ENCODE measurements around the gene CCDC170. TPM values are rescaled to one million over a fixed set of nuclear protein-coding genes. Genes with fewer than 3 reads are reported as not detected.

Gene CCDC170
- polyA plus RNA-seq, 1 of the 3 experiments (the other 2 are of a cell fraction) = not detected

GRCh38 chr6:151616600-151616999 is 122.8 kb downstream of the CCDC170 start:
- no peaks in the 10 kb centered on the region for H3K9me2 ChIP-seq
- 19% methylated on average over 2 of the region's 2 CpGs for WGBS (ENCODE audit: low lambda C conversion rate)
- no peaks in the 10 kb centered on the region for H3K4me1 ChIP-seq (ENCODE audit: control insufficient read depth in 1 of 2, insufficient read depth in 2 of 2, low read depth in 1 of 2, low read length in 1 of 2)
- DNase-seq = no peak
- no peaks in the 10 kb centered on the region for H3K36me3 ChIP-seq (replicated peaks in 1 of 2; ENCODE audit: control insufficient read depth in 1 of 2, insufficient read depth in 2 of 2, low read length in 1 of 2)
- no peak overlapping the region for H3K9ac ChIP-seq
- H3F3A ChIP-seq (replicated peaks; ENCODE audit: insufficient read depth) = no peaks in the 10 kb centered on the region
- ChIA-PET CTCF (interaction anchor here (1.2 kb wide), 1 partner anchor 32 kb away, joined by 3 read pairs; no protein-coding TSS in a partner anchor), POLR2A (no interaction called here)
- no peaks in the 10 kb centered on the region for H3K79me2 ChIP-seq (ENCODE audit: insufficient read depth)
- H3K27ac ChIP-seq (ENCODE audit: low read depth in 2 of 2, low read length in 1 of 2) = no peak overlapping the region
- H3K9me3 ChIP-seq = no peaks in the 10 kb centered on the region
- H4K20me1 ChIP-seq (ENCODE audit: insufficient read depth) = no peaks in the 10 kb centered on the region
- H3K4me3 ChIP-seq (ENCODE audit: low read depth in 2 of 2, low read length in 1 of 2) = no peak overlapping the region
- H3K4me2 ChIP-seq = no peak overlapping the region
- H3K27me3 ChIP-seq (ENCODE audit: insufficient read depth) = no peaks in the 10 kb centered on the region; the same call in 1 of the 2 replicates
- H2AFZ ChIP-seq (ENCODE audit: low read depth) = no peak overlapping the region
- TF ChIP-seq USF1 (IDR thresholded peaks at IDR 0.05; ENCODE audit: borderline replicate concordance, low read depth) = no peak

- Histone ChIP-seq H3F3A (replicated peaks; ENCODE audit: insufficient read depth) (no peaks in the 10 kb centered on the region), H3K27ac (ENCODE audit: low read depth in 2 of 2, low read length in 1 of 2) (no peak overlapping the region), H4K20me1 (ENCODE audit: insufficient read depth) (no peaks in the 10 kb centered on the region), H3K36me3 (replicated peaks in 1 of 2; ENCODE audit: control insufficient read depth in 1 of 2, insufficient read depth in 2 of 2, low read length in 1 of 2) (no peaks in the 10 kb centered on the region), H2AFZ (ENCODE audit: low read depth) (no peak overlapping the region), H3K4me2 (no peak overlapping the region), H3K9me2 (no peaks in the 10 kb centered on the region), H3K79me2 (ENCODE audit: insufficient read depth) (no peaks in the 10 kb centered on the region), H3K27me3 (ENCODE audit: insufficient read depth) (no peaks in the 10 kb centered on the region; the same call in 1 of the 2 replicates), H3K9me3 (no peaks in the 10 kb centered on the region), H3K4me1 (ENCODE audit: control insufficient read depth in 1 of 2, insufficient read depth in 2 of 2, low read depth in 1 of 2, low read length in 1 of 2) (no peaks in the 10 kb centered on the region), H3K9ac (no peak overlapping the region), H3K4me3 (ENCODE audit: low read depth in 2 of 2, low read length in 1 of 2) (no peak overlapping the region)
- 29% methylated on average over 2 of the region's 2 CpGs for WGBS (ENCODE audit: low lambda C conversion rate)
- ChIA-PET CTCF (no interaction called here), POLR2A (no interaction called here)
- no peak for TF ChIP-seq FOSL2 (IDR thresholded peaks at IDR 0.05; ENCODE audit: borderline replicate concordance, low read depth)
- TF ChIP-seq PBX3 (IDR thresholded peaks at IDR 0.05) = no peak
- no peak for TF ChIP-seq MAX (IDR thresholded peaks at IDR 0.05; ENCODE audit: low read depth)
- DNase-seq = no peak
Observed at GRCh38 chr6:151617539-151617938, 123.7 kb downstream of the CCDC170 start.

GRCh38 chr6:151618717-151619116 is 124.9 kb downstream of the CCDC170 start:
- Histone ChIP-seq H3K9me2 (no peaks in the 10 kb centered on the region), H3K79me2 (ENCODE audit: insufficient read depth) (no peaks in the 10 kb centered on the region), H3K4me3 (ENCODE audit: low read depth in 2 of 2, low read length in 1 of 2) (no peak overlapping the region), H3K27me3 (ENCODE audit: insufficient read depth) (no peaks in the 10 kb centered on the region; the same call in 1 of the 2 replicates), H3K36me3 (replicated peaks in 1 of 2; ENCODE audit: control insufficient read depth in 1 of 2, insufficient read depth in 2 of 2, low read length in 1 of 2) (no peaks in the 10 kb centered on the region), H2AFZ (ENCODE audit: low read depth) (no peak overlapping the region), H3K27ac (ENCODE audit: low read depth in 2 of 2, low read length in 1 of 2) (no peak overlapping the region), H3K9me3 (no peaks in the 10 kb centered on the region), H3K9ac (no peak overlapping the region), H3K4me2 (no peak overlapping the region), H3K4me1 (ENCODE audit: control insufficient read depth in 1 of 2, insufficient read depth in 2 of 2, low read depth in 1 of 2, low read length in 1 of 2) (no peaks in the 10 kb centered on the region), H4K20me1 (ENCODE audit: insufficient read depth) (no peaks in the 10 kb centered on the region), H3F3A (replicated peaks; ENCODE audit: insufficient read depth) (no peaks in the 10 kb centered on the region)
- CTCF ChIA-PET = no interaction called here
- 46% methylated on average over 4 of the region's 4 CpGs for WGBS (ENCODE audit: low lambda C conversion rate)
- no peak for DNase-seq
- POLR2A ChIA-PET = no interaction called here
- TF ChIP-seq USF1 (IDR thresholded peaks at IDR 0.05; ENCODE audit: borderline replicate concordance, low read depth) (no peak), TAF1 (IDR thresholded peaks at IDR 0.05; ENCODE audit: borderline replicate concordance, low read depth, low read length) (no peak), SMC3 (IDR thresholded peaks at IDR 0.05; ENCODE audit: low read depth, low read length) (no peak), ELF1 (IDR thresholded peaks at IDR 0.05) (no peak), FOXM1 (IDR thresholded peaks at IDR 0.05; ENCODE audit: low read depth) (no peak), USF2 (IDR thresholded peaks at IDR 0.05; ENCODE audit: borderline replicate concordance, low read depth, low read length) (no peak), MXI1 (IDR thresholded peaks at IDR 0.05; ENCODE audit: low read depth, low read length) (no peak), YY1 (IDR thresholded peaks at IDR 0.05; ENCODE audit: low read depth) (no peak), GABPA (IDR thresholded peaks at IDR 0.05; ENCODE audit: low read depth) (no peak), ZBTB33 (IDR thresholded peaks at IDR 0.05; ENCODE audit: borderline replicate concordance, low read depth) (no peak), NRF1 (IDR thresholded peaks at IDR 0.05; ENCODE audit: low read depth, low read length) (no peak)
